Measurements from ENCODE around the gene WNT6.

WNT6 gene

DNA sequence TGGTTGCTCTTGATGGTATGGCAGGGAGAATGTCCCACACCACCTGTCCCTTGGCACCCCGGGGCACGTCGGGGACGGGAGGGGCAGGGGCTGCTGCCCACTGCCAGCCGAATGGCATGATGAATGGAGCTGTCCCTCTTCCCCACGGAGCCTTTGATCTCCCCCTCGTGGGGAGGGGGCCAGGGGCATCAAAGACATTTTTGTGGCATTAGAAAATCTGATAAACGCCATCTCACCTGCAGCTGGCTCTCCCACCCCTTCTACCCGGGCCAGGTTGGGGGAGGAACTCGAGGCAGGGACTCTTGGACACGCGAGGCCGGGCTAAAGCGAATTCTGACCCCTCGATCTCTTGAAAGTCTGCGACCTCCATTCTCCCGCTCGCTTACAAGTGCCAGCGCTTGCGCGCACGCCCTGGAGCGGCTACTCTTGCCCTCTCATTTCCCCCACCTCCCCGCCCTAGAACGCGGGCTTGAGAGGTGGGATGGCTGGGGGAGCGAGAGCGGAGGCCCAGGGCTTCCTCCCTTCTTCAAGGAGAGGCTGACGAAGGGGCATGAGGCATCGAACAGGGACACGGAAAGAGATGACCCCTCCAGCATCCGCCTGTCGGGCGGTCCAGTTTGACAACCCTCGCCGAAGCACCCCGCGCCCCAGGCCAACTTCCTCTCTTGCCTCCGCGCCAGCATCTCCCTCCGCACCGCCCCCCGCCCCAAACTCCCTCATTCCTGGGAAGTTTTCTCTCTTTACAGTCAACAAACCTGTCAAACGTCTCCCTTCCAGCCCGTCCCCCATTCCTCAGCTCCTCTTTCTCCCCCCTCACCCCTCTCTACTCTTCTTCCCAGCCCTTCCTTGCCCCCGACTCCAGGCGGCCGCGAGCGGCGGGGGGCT is 692 bp upstream of the WNT6 start:
- no peak for DNase-seq

DNA sequence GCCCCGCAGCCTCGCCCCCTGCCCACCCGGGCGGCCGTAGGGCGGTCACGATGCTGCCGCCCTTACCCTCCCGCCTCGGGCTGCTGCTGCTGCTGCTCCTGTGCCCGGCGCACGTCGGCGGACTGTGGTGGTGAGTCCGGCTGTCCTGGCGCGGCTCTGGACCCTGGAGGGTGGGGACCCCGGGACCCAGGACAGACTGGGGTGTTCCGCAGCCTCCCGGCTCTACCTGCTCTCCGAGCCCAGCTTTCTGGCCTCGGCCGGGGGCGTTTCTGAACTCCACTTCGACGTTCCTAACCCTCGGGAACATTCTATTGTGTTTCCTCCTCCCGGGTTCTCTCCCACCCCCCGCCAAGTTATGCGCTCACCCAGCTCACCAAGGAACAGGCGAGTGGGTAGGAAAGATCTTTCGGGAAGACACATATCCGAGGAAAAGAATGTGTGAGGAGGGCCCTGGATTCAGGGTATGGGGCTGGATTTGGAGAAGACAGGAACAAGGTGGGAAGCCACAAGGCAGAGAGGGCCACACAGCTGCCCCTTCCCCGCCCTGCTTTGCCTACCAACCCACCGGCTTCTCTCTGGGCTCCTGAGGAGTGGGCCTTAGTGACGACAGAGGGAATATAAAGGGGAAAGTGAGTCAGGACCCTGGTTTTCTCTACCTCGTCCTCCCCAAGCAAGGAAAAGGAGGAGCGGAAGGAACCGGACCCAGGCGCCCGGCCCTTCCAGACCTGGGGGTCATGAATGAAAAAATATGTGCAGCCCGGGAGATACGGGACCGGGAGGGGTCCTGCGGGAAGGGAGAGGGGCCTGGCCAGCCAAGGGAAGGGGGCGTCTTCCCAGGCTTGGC is 605 bp downstream of the WNT6 start:
- no peak for DNase-seq

DNA sequence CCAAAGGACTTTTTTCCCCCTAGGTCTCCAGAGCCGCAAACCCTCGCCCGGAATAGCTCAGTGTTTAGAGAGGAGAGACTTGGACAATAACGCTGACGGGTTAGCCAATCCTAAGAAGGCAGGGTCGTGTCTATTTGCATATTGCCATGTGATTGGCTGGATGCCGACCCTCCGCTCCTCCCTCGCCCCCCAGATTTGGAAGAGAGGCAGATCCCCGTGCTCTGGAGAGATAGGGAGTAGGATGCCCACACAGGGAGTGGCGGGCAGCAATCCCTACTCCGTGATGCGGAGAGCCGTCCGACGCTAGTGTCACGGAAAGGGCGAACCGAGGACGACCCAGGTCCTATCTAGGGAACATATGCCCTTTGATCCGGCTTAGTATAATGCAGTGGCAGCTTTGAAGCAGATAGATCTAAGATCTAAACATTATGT is 1.4 kb downstream of the WNT6 start:
- DNase-seq: no peak

DNA sequence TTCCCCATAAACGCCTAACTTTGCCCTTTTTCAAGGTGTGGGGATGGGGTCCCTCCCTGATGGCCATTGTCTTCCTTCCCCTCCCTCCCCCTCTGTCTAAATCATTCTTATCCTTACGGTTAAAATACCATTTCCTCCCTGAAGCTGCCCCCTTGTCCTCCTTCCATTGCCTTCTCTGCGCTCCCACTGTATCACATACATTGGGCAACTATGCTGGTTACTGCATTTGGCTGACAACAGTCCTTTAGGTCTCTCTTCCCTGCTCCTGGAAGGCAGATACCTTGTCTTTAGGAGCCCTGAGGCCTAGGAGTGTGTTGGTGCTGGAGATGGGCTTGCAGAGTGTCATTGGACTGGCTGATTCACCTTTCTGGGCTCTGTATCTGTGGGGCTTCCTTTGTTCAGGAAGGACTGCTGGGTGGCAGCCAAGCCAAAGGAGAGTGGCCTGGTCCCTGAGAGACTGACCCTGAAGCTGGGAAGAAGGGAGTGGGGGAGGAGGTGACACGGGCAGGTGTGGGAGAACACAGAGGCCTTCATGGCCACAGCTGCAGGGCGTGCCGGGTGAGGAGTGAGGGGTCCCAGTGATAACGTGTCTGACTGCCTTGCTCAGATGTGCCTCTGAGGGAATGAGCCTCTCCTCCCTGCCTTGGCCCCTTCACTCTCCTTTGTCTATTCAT is 2.2 kb downstream of the WNT6 start:
- DNase-seq: no peak

DNA sequence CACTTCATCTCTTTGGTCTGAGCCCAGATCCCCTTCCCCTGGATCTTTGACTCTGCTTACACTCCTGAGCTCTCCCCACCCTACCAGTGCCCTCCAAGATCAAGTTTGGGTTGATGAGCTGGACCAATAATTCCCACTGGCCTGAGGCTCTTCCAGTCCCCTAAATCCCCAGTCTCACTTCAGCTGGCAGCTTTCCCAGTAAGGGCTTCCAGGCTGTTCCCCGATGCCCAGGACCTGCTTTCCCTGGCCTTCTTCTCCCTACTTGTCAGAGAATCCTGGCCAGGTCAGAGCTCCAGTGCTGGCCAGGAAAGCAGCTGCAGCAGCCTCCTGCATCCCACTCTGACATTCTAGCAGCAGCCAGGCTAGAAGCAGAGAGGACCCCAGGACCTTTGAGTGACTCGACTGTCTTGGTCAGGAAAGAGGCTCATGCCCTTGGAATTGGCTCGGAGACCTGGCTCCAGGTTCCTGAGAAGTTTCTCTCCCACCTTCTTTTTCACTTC is 3.5 kb downstream of the WNT6 start:
- DNase-seq: no peak

DNA sequence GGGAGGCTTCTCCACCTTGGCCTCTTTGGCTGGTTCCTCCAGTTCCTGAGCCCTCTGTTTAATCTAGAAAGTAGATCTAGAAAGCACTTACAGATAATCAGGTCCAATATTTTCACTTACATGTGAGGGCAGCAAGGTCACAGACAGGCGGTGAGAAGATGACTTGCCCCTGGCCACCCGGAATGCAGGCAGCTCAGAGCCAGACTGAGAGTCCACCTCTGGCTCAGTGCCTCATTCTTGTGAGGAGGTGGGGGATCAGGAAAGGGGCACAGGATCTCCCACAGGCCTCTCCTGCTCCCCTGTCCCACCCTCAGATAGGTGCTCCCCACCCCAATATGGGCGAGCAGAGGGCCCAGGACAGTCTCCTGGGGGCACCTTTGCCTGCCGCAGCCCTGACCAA is 5.8 kb downstream of the WNT6 start:
- no peak for DNase-seq

DNA sequence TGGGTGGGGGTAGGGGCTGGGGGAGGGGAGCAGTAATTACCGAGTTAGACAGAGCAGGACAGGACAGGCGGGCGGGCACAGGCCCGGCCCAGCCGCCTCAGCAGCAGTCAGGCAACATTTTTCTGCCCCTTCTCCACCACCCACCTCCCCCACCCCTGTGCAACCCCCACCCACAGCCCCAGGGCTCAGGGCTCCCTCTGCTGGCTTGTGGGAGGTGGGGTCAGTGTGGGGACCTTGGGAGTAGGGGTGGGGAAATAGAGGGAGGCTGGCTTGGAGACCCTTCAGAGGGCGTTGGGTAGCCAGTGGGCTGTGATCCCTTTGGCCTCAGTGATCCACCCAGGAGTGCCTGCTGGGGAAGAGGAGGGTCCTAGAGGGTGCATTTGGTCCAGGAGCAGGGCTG is 6.4 kb downstream of the WNT6 start:
- no peak for DNase-seq

DNA sequence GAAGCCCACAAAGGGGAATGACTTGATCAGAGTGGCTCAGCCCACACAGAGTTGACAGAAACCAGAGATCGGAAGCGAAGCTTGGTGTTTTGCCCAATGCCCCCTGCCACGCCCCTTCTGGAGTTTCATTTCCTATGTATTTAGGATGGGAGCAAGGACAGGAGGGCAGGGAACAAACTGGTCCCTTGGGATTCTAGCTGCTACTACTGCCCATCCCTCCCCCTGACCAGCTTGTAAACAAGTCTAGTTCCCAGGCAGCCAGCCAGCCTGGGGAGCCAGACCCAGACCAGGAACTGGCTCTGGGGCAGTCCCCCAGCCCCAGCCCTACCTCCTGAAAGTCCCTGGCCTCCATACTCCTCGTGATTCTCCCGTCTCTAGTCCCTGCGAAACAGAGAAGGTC is 8.3 kb downstream of the WNT6 start:
- no peak for DNase-seq

DNA sequence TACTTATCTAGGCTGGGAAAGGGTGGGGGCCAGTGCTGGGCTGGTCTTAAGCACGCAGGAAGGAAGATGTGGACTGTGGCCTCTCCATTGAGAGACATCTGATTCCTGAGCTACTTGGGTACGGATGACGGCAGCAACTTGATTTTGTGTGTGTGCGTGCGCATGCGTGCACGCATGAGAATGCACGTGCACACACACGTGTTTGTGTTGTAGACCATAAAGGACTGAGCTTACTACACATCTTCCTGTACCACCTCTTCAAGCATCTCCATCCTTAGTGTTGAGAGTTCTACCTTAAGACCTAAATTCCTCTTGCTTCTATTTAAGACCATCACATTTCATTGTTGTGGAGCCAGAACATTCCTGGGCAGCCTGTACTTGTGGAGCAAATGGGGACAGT is 9.5 kb downstream of the WNT6 start:
- no peak for DNase-seq

DNA sequence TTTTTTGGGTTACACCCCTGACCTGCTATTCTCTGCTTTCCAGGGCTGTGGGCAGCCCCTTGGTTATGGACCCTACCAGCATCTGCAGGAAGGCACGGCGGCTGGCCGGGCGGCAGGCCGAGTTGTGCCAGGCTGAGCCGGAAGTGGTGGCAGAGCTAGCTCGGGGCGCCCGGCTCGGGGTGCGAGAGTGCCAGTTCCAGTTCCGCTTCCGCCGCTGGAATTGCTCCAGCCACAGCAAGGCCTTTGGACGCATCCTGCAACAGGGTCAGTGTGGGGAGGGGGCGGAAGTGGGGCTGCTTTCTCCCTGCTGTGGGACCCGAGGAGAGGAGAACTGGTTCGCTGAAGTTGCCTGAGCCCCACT is 11.4 kb downstream of the WNT6 start:
- DNase-seq: no peak

DNA sequence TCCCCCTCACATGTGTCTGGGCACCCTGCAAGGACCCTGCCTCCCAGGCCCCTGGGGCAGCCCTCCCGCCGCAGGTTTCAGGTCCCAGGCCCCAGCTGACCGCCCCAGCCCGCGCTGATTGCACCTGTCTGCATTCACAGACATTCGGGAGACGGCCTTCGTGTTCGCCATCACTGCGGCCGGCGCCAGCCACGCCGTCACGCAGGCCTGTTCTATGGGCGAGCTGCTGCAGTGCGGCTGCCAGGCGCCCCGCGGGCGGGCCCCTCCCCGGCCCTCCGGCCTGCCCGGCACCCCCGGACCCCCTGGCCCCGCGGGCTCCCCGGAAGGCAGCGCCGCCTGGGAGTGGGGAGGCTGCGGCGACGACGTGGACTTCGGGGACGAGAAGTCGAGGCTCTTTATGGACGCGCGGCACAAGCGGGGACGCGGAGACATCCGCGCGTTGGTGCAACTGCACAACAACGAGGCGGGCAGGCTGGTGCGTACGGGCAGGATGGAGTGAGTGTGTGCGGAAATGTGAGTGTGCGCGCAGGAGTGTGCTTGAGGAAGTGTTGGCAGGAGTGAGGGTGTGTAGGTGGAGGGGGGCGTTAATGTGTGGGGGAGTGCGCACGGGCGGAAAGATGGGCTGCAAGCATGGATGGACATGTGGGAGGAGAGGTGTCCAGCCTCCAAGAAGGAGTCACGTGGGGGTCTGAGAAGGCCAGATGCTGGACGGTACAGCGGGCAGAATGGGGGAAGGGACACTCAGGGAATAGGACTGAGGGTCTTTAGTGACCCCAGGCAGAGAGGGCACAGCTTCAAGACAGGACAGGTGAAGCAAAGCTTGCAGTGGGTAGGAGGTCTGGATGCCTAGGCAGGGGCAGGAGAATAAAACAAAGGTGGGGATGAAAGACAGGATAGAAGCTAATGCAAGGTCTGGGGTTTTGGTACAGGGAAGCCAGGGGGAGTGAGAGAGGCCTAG is 12.0 kb downstream of the WNT6 start:
- no peak for DNase-seq

DNA sequence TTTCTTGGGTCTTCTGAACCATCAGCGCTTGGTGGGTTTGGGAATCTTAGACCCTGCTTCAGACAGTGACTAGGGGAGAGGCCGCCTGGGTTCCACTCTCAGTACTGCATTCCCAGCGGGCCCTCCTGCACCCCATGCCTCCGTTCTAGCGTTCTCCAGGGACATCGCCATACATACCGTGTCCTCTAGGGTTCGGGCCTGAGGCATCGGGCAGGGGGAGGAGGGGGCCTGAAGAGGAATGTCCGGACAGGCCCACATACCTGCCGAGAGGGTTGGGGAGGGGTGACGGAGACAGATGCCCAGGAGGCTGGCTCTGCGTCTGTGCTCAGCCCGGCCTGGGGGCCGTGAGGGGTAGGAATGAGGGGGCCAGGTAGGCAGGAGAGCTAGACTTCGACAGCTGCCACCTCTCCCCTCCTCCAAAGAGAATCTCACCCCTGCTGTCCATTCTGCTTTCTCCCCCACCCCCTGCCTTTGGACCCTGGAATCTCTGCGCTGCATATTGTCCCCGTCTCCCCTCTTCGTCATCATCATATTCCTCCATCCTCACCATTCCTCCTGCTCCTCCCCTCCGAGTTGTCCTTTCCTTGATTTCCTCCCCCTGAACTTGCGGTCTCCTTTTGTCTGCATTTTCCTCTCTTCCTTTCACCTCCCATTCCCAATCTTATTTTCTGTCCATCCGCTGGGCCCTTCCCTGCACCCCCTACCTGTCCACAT is 13.2 kb downstream of the WNT6 start:
- DNase-seq: no peak

DNA sequence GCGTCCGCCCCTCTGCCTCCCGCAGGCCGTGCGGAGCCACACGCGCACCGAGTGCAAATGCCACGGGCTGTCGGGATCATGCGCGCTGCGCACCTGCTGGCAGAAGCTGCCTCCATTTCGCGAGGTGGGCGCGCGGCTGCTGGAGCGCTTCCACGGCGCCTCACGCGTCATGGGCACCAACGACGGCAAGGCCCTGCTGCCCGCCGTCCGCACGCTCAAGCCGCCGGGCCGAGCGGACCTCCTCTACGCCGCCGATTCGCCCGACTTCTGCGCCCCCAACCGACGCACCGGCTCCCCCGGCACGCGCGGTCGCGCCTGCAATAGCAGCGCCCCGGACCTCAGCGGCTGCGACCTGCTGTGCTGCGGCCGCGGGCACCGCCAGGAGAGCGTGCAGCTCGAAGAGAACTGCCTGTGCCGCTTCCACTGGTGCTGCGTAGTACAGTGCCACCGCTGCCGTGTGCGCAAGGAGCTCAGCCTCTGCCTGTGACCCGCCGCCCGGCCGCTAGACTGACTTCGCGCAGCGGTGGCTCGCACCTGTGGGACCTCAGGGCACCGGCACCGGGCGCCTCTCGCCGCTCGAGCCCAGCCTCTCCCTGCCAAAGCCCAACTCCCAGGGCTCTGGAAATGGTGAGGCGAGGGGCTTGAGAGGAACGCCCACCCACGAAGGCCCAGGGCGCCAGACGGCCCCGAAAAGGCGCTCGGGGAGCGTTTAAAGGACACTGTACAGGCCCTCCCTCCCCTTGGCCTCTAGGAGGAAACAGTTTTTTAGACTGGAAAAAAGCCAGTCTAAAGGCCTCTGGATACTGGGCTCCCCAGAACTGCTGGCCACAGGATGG is 14.0 kb downstream of the WNT6 start:
- DNase-seq: no peak

DNA sequence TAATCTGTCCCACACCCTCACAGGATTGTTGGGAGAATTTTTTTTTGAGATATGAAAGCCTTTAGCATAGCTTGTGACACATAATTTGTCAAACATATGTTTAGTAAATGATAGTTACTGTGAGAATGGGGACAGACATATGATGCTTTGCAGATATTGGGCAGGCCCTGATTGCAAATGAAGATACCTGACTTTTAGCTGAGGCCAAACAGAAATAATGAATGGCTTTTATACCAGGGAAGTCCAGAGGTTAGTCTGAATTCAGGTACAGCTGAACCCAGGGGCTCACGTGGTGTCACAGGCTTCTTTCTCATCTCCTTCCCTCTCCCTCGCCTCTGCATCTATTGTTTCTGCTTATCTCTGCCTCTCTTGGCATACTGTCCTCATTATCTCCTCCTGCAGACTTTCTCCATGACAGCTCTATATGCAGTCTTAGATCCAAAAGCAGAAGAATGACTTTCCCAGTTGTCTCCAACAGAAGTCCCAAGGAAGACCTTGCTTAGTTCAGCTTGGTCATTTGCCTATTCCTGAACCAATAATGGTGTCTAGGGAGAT is 16.2 kb downstream of the WNT6 start:
- no peak for DNase-seq

DNA sequence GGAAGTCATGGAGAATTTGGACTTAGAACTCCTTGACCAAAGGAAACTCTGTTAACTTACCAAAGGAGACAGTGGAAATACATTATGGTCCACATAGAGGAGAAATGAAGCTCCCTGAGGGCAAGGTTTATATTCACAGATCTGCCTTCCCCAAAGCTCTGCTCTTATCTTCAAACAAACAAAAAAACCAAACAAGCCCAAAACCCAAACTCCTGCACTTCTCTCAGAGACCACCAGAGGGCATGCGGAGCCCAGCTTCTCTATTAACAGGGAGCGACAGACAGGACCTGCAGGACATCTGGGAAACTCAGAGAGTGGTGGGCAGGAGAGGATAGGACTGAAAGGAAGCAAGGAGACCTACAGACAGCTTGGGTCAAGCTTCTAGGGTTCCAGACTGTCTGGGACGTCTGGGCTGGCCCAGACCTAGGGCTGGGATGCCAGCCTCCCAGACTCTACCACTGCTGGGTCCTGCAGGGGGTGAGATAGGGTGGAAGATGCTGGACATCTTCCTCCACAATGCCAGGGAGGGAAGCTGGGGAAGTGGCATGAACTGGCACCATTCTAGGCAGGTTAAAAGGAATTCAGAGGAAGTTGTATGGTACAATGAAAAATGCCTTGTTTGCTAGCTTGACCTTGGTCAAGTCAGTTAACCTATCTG is 17.1 kb downstream of the WNT6 start:
- peak; percentile 60 for DNase-seq

DNA sequence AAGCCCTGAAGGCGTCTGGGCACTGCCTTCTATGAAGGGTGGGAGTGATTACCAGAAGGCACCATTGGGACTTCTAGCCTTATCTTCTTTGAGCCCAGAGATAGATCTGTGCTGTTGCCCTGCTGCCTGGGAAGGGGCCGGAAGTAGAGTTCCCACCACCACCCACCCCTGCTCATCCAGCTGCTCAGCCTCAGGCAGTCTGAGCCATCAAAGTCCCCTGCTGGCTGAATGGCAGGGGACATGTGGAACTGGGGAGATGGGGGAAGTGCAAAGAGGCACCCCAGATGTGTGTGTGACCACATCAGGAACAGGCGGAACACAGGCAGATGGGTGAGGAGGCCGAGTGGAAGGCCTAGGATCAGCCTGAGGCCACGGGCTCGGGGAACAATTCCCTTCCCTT is 17.7 kb downstream of the WNT6 start:
- DNase-seq: no peak

DNA sequence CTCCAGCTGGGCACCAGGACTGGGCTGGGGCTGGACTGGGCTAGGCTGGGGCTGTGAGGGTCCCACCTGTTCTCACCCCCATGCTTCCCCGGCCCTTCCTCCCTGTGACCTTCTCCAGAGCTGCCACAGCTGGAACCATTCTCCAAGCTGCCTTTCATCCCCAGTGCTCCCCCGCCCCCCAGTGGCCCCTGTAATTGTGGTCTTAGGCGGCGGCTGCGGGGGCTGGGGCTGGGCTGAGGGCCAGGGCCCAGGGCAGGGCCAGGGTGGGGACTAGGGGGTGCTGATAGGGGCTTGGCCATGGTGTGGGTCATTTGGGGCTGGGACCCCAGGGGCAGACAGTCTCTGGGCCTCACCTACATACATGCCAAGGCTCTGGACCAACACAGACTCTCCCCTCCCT is 18.3 kb downstream of the WNT6 start:
- no peak for DNase-seq

DNA sequence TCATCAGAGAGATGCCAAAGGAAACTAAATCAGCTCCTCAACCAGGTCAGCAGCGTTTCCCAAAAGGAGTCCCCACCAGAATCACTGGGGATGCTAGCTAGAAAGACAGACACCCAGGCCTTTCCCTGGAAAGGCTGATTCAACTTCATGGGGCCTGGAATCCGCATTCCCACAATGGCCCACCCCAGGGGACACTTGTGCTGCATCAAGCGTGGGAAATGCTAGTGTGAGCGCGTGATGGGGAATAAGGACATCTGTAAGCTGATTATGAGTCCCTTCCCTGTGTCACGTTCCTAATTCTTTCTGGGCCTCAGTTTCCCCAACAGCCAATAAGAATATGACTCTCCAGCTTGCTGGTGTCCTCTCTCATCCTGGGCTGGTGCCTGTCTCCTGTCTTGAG is 18.9 kb downstream of the WNT6 start:
- DNase-seq: no peak

DNA sequence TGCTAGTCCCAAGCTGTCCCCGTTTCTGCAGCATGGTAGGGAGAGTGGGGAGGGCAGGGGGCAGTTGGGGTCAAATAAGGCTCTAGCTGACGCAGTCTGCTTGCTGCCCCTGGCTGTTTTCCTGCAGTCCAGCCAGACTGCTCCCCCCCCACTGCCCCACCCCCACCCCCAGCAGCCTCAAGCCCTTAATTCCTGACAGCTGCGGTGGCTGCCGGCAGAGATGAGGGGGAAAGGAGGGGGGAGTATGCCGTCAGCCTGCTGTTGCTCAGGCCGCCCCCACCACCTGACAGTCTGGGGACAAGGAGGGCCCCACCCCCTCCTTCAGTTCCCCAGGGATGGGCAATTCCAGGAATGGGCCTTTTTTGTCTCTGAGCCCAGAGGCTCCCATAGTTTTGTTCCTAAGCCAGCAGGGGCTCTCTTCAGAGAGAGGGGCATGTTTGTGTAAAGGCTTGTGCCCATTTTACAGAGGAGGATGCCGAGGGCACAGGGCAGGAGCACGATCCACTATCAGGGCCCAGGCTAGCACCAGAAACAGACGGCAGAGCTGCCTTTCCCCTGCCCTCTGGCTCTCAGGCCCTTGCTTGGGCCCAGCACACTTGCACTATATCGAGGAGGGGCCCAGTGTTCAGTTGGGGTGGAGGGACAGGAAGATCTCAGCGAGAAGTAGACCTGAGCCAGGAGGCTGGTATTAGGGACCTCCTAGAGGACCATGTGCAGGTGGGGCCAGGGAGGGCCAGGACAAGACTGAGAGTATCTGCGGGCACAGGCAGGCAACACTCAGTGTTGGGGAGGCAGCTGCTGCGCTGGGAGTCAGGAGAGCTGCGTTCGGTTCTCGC is 19.5 kb downstream of the WNT6 start:
- no peak for DNase-seq
